Fibroblast of the aortic adventitia (primary cell): ENCODE data around the gene AP3S1. TPM values are rescaled to one million over a fixed set of nuclear protein-coding genes. Genes with fewer than 3 reads are reported as not detected.

ENCODE experiments used
- DNase-seq: peaks from one replicate; pipeline ENCODE4 v3.0.0-alpha.2; 2010; ENCODE audit warnings: low read depth
- H3K4me3 ChIP-seq: 2 replicates; pipeline ENCODE4 v1.5.1; 2011; ENCODE audit warnings: low read depth, mild to moderate bottlenecking, control low read depth, low read length, moderate library complexity
- total RNA-seq: library from RNA; depleted of rRNA; stranded (reverse); fragments of >200 nt; gene quantifications from 2 replicates; pipeline ENCODE4 v1.2.3, GENCODE V29; 2012; ENCODE audit warnings: low replicate concordance
- TF ChIP-seq, protein P1 (sequence below): IDR thresholded peaks from 2 replicates; pipeline ENCODE4 v1.5.1; 2011; ENCODE audit warnings: mild to moderate bottlenecking, low read length, control low read depth, inconsistent platforms; ENCODE audit not compliant: insufficient read depth

The AP3S1 gene
- total RNA-seq, 1 donor, result 237 TPM

GRCh38 chr5:115946655-115947054 is 104.9 kb downstream of the AP3S1 start:
- TF ChIP-seq, protein P1, sequence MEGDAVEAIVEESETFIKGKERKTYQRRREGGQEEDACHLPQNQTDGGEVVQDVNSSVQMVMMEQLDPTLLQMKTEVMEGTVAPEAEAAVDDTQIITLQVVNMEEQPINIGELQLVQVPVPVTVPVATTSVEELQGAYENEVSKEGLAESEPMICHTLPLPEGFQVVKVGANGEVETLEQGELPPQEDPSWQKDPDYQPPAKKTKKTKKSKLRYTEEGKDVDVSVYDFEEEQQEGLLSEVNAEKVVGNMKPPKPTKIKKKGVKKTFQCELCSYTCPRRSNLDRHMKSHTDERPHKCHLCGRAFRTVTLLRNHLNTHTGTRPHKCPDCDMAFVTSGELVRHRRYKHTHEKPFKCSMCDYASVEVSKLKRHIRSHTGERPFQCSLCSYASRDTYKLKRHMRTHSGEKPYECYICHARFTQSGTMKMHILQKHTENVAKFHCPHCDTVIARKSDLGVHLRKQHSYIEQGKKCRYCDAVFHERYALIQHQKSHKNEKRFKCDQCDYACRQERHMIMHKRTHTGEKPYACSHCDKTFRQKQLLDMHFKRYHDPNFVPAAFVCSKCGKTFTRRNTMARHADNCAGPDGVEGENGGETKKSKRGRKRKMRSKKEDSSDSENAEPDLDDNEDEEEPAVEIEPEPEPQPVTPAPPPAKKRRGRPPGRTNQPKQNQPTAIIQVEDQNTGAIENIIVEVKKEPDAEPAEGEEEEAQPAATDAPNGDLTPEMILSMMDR, result no peak
- no peak for DNase-seq
- no peak overlapping the region for H3K4me3 ChIP-seq

- DNase-seq, result no peak
- TF ChIP-seq, protein P1, result no peak
- H3K4me3 ChIP-seq, result no peak overlapping the region
Observed at GRCh38 chr5:115947260-115947659, 105.5 kb downstream of the AP3S1 start.

GRCh38 chr5:115948091-115948534 is 106.4 kb downstream of the AP3S1 start:
- TF ChIP-seq, protein P1, result no peak
- peak; percentile 62 for DNase-seq
- no peak overlapping the region for H3K4me3 ChIP-seq

- TF ChIP-seq, protein P1, result no peak
- H3K4me3 ChIP-seq, result no peak overlapping the region
- no peak for DNase-seq
Observed at GRCh38 chr5:115949096-115949495, 107.4 kb downstream of the AP3S1 start.

GRCh38 chr5:115952588-115952987 is 110.9 kb downstream of the AP3S1 start:
- no peak overlapping the region for H3K4me3 ChIP-seq
- no peak for DNase-seq
- TF ChIP-seq, protein P1, result no peak

DNA sequence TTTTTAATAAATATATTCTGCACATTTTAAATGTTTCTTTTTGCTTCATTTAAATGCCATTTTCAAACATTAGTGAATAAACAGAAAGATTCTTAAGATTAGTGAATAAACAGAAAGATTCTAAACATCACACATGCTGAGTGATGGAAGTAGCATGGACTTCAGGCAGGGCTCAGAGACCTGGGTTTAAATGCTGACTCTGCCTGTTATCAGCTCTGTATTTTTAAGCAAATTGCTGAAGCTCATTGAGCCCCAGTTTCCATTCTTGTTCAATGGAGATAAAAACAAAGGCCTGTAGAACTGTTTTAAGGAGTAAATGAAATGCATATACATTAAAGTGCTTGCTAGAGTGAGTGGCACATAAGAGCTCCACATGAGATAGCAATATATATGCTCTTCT is 112.4 kb downstream of the AP3S1 start:
- DNase-seq, result no peak
- TF ChIP-seq, protein P1, result no peak
- H3K4me3 ChIP-seq, result no peak overlapping the region

DNA sequence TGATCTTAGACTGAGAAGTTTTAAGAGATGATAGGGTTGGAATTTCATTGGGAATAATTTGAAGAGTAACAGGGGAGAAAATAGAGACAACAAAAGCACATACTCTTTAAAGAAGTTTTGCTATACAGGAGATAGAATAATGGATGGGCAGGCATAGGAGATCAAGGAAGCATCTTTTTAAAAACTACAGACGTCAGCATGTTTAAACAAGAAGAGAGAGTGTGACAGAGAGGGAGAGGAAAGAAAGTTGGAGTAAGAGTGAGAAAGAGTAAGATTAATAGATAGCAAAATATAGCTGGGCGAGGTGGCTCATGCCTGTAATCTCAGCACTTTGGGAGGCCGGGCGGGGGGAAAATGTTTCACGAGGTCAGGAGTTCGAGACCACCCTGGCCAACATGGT is 115.2 kb downstream of the AP3S1 start:
- TF ChIP-seq, protein P1, result no peak
- DNase-seq, result no peak
- H3K4me3 ChIP-seq, result no peak overlapping the region
